Activated CD4-positive, alpha-beta T cell treated with anti-CD3 and anti-CD28 coated beads for 36 hours (primary cell): ENCODE measurements around the gene AS3MT. TPM values are rescaled to one million over a fixed set of nuclear protein-coding genes. Genes with fewer than 3 reads are reported as not detected.

ENCODE experiments used
- ATAC-seq: fragments of 200-7000 bp; cut with Tn5 transposase; one replicate; pipeline ENCODE4 v1.10.0; 2021; ENCODE audit warnings: mild to moderate bottlenecking, moderate library complexity
- CTCF ChIA-PET: fragments of 350-600 bp; sonication (Branson Sonifier 250); formaldehyde crosslinking; loops from one replicate; lab custom pipeline; 2021; ENCODE audit warnings: antibody characterized with exemption; lab: Charles Lee
- POLR2A ChIA-PET: fragments of 350-600 bp; sonication (Branson Sonifier 250); formaldehyde crosslinking; loops from one replicate; lab custom pipeline; 2021; ENCODE audit warnings: antibody characterized with exemption, inconsistent platforms; lab: Charles Lee
- DNase-seq: peaks from one replicate; pipeline ENCODE4 v3.0.0-alpha.2; 2020
- H3K27ac Mint-ChIP-seq: one replicate; pipeline ENCODE4 v1.8.0; 2021; ENCODE audit warnings: mixed read lengths
- H3K27me3 Mint-ChIP-seq: one replicate; pipeline ENCODE4 v1.8.0; 2021; ENCODE audit warnings: mixed read lengths
- H3K36me3 Mint-ChIP-seq: one replicate; pipeline ENCODE4 v1.8.0; 2021; ENCODE audit warnings: low read depth, mixed read lengths
- H3K4me1 Mint-ChIP-seq: one replicate; pipeline ENCODE4 v1.8.0; 2021; ENCODE audit warnings: mixed read lengths
- H3K4me3 Mint-ChIP-seq: one replicate; pipeline ENCODE4 v1.8.0; 2021; ENCODE audit warnings: mild to moderate bottlenecking, moderate library complexity, mixed read lengths
- H3K9me3 Mint-ChIP-seq: one replicate; pipeline ENCODE4 v1.8.0; 2021; ENCODE audit warnings: low read depth, mixed read lengths
- intact Hi-C, 2 experiments: fragments of 100-400 bp; cut with DNase I in 1 of 2; cut with micrococcal nuclease in 1 of 2; formaldehyde crosslinking; loops; one replicate each; pipeline versions ENCODE4 v1.14.2 to v1.15.1; 2022 to 2024; cut with DNase I, micrococcal nuclease
- total RNA-seq, 2 experiments: library from RNA; stranded (reverse); gene quantifications; one replicate each; pipeline ENCODE4 v1.2.3, GENCODE V29; 2021

Gene AS3MT
- total RNA-seq, 2 experiments from 2014 or later = 1.1 to 1.5 TPM

GRCh38 chr10:102941401-102941800, 72.1 kb downstream of the AS3MT start:
- Mint-ChIP-seq H3K4me1 (peaks cover 9% of the 10 kb centered on the region), H3K36me3 (peaks cover 2% of the 10 kb centered on the region), H3K9me3 (no peaks in the 10 kb centered on the region), H3K4me3 (no peak overlapping the region), H3K27me3 (no peaks in the 10 kb centered on the region), H3K27ac (no peak overlapping the region)
- no peak for DNase-seq
- no peak for ATAC-seq
- ChIA-PET CTCF (interaction anchor here (0.8 kb wide), 1 partner anchor 105 kb away, joined by 3 read pairs; no protein-coding TSS in a partner anchor), POLR2A (no interaction called here)
- intact Hi-C loops = no loop called here

GRCh38 chr10:102945449-102945848, 76.2 kb downstream of the AS3MT start:
- H3K27ac Mint-ChIP-seq = no peak overlapping the region
- CTCF ChIA-PET = interaction anchor here (1.2 to 1.6 kb wide), 2 partner anchors 14 to 32 kb away, joined by 4 to 5 read pairs; no protein-coding TSS in a partner anchor
- no peak overlapping the region for H3K4me3 Mint-ChIP-seq
- H3K9me3 Mint-ChIP-seq = no peaks in the 10 kb centered on the region
- intact Hi-C loops = no loop called here
- DNase-seq (no peak), ATAC-seq (no peak)
- POLR2A ChIA-PET = no interaction called here
- no peaks in the 10 kb centered on the region for H3K27me3 Mint-ChIP-seq
- no peaks in the 10 kb centered on the region for H3K4me1 Mint-ChIP-seq
- H3K36me3 Mint-ChIP-seq = no peaks in the 10 kb centered on the region

DNA sequence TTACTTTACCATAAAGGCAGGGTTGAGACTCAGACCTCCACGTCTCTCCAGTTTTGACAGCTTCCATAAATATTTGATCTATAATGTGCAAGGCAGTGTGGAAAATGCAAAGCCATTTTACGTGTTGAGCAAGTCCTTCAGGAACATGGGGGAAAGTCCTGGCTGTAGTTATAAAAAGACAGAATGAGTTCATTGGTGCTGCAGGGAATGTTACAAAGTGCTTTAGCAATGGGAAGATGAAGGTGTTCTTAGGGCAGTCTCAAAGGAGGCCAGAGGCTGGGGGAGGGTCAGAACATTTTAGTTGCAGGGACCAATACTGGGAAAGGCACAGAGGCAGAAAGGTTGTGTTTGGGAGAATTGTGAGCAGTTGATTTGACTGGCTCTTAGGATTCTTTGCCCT, 76.7 kb downstream of the AS3MT start:
- DNase-seq (no peak), ATAC-seq (no peak)
- Mint-ChIP-seq H3K27me3 (no peaks in the 10 kb centered on the region), H3K36me3 (no peaks in the 10 kb centered on the region), H3K4me1 (no peaks in the 10 kb centered on the region), H3K4me3 (no peak overlapping the region), H3K27ac (no peak overlapping the region), H3K9me3 (no peaks in the 10 kb centered on the region)
- POLR2A ChIA-PET = no interaction called here
- intact Hi-C loops = no loop called here
- CTCF ChIA-PET = interaction anchor here (0.6 to 1.6 kb wide), 2 partner anchors 11 to 32 kb away, joined by 4 read pairs; no protein-coding TSS in a partner anchor

- no peaks in the 10 kb centered on the region for H3K4me1 Mint-ChIP-seq
- H3K27ac Mint-ChIP-seq = no peak overlapping the region
- no peaks in the 10 kb centered on the region for H3K27me3 Mint-ChIP-seq
- H3K9me3 Mint-ChIP-seq = no peaks in the 10 kb centered on the region
- ChIA-PET POLR2A (no interaction called here), CTCF (interaction anchor here (1.6 kb wide), 1 partner anchor 33 kb away, joined by 4 read pairs; no protein-coding TSS in a partner anchor)
- DNase-seq (no peak), ATAC-seq (no peak)
- intact Hi-C loops = no loop called here
- no peaks in the 10 kb centered on the region for H3K36me3 Mint-ChIP-seq
- H3K4me3 Mint-ChIP-seq = no peak overlapping the region
These were observed 77.7 kb downstream of the AS3MT start for GRCh38 chr10:102946992-102947391.

GRCh38 chr10:102948176-102948575, 78.9 kb downstream of the AS3MT start:
- DNase-seq (no peak), ATAC-seq (no peak)
- Mint-ChIP-seq H3K27ac (no peak overlapping the region), H3K27me3 (no peaks in the 10 kb centered on the region), H3K36me3 (no peaks in the 10 kb centered on the region), H3K4me1 (no peaks in the 10 kb centered on the region), H3K4me3 (no peak overlapping the region), H3K9me3 (no peaks in the 10 kb centered on the region)
- POLR2A ChIA-PET = no interaction called here
- intact Hi-C loops = no loop called here
- CTCF ChIA-PET = no interaction called here

- H3K4me1 Mint-ChIP-seq = no peaks in the 10 kb centered on the region
- no peaks in the 10 kb centered on the region for H3K9me3 Mint-ChIP-seq
- no peak overlapping the region for H3K4me3 Mint-ChIP-seq
- ChIA-PET POLR2A (no interaction called here), CTCF (no interaction called here)
- no peak overlapping the region for H3K27ac Mint-ChIP-seq
- no peaks in the 10 kb centered on the region for H3K36me3 Mint-ChIP-seq
- ATAC-seq = no peak
- intact Hi-C loops = no loop called here
- no peak for DNase-seq
- H3K27me3 Mint-ChIP-seq = no peaks in the 10 kb centered on the region
These were observed 79.5 kb downstream of the AS3MT start for GRCh38 chr10:102948786-102949185.

GRCh38 chr10:102949916-102950315, 80.6 kb downstream of the AS3MT start:
- Mint-ChIP-seq H3K4me1 (no peaks in the 10 kb centered on the region), H3K27me3 (no peaks in the 10 kb centered on the region), H3K27ac (no peak overlapping the region), H3K36me3 (no peaks in the 10 kb centered on the region), H3K4me3 (no peak overlapping the region), H3K9me3 (no peaks in the 10 kb centered on the region)
- DNase-seq (no peak), ATAC-seq (no peak)
- ChIA-PET CTCF (interaction anchor here (1.0 kb wide), 1 partner anchor 24 kb away, joined by 3 read pairs; no protein-coding TSS in a partner anchor), POLR2A (interaction anchor here (0.6 kb wide), 1 partner anchor 501 kb away, joined by 3 read pairs; no protein-coding TSS in a partner anchor)
- intact Hi-C loops = no loop called here

- POLR2A ChIA-PET = no interaction called here
- Mint-ChIP-seq H3K4me1 (no peaks in the 10 kb centered on the region), H3K27ac (no peak overlapping the region), H3K4me3 (no peak overlapping the region), H3K36me3 (no peaks in the 10 kb centered on the region), H3K27me3 (no peaks in the 10 kb centered on the region), H3K9me3 (no peaks in the 10 kb centered on the region)
- CTCF ChIA-PET = interaction anchor here (0.7 kb wide), 1 partner anchor 11 kb away, joined by 5 read pairs; no protein-coding TSS in a partner anchor
- no peak for ATAC-seq
- no peak for DNase-seq
- intact Hi-C loops = no loop called here
These were observed 82.0 kb downstream of the AS3MT start for GRCh38 chr10:102951316-102951715.

Other genes with a start within 250 kb of the AS3MT start
- 10 to 100 TPM; 37.8 to 39.1 TPM for gene TRIM8, start 225.0 kb upstream of the AS3MT start, total RNA-seq
- gene ARL3, start 155.1 kb upstream of the AS3MT start, total RNA-seq = 1 to 10 TPM; 6.4 to 6.9 TPM
- gene SFXN2, start 154.8 kb upstream of the AS3MT start, total RNA-seq = 10 to 100 TPM; 18.2 to 20.7 TPM
- gene WBP1L, start 125.5 kb upstream of the AS3MT start, total RNA-seq = 10 to 100 TPM; 14.9 to 16.4 TPM
- not detected for gene CYP17A1, start 32.1 kb upstream of the AS3MT start, total RNA-seq
- 1 to 10 TPM; 4.5 to 5.1 TPM for gene BORCS7, start 15.2 kb upstream of the AS3MT start, total RNA-seq
- 1 to 10 TPM; 4.2 to 4.5 TPM for gene CNNM2, start 48.8 kb downstream of the AS3MT start, total RNA-seq